Hematopoietic multipotent progenitor cell treated with erythropoietin and hydrocortisone succinate and interleukin-3 and kit ligand, for 4 days (in vitro differentiated cells): ENCODE measurements around the gene PUS10.
"Not testable (repeated sequence)": the region's sequence is repeated elsewhere in the genome, so short reads cannot be mapped to it uniquely, and the experiment has no call there.

Experiments used
- DNase-seq: peaks from one replicate; pipeline ENCODE4 v3.0.0-alpha.2; 2015

PUS10 gene

GRCh38 chr2:61017556-61018317, at the start of gene PUS10, which contains the start of gene PEX13:
Gene PUS10, minus strand, starts transcription at chr2:61018255. Its CDS starts 6,365 bp downstream, at chr2:61011890.
Gene PEX13, plus strand, starts transcription at chr2:61017720. Its CDS starts 40 bp downstream, at chr2:61017760.
- DNase-seq: peak; percentile 91

- DNase-seq: peak; percentile 96
Observed at GRCh38 chr2:61065714-61066709, 48.0 kb upstream of the PUS10 start, which contains the start of gene SANBR. Gene SANBR, plus strand, starts transcription at chr2:61065871. Its CDS starts 4,480 bp downstream, at chr2:61070351.

GRCh38 chr2:61059382-61059781, 41.3 kb upstream of the PUS10 start:
- no peak for DNase-seq

GRCh38 chr2:61057562-61057961, 39.5 kb upstream of the PUS10 start:
- no peak for DNase-seq

GRCh38 chr2:61055557-61055956, 37.5 kb upstream of the PUS10 start:
- peak; percentile 32 for DNase-seq

- no peak for DNase-seq
Observed at GRCh38 chr2:61045999-61046398, 27.9 kb upstream of the PUS10 start.

- no peak for DNase-seq
Observed at GRCh38 chr2:61045226-61045625, 27.2 kb upstream of the PUS10 start.

GRCh38 chr2:61044636-61045035, 26.6 kb upstream of the PUS10 start:
- DNase-seq: no peak

- no peak for DNase-seq
Observed at GRCh38 chr2:61042807-61043206, 24.8 kb upstream of the PUS10 start.

- not testable (repeated sequence) for DNase-seq
Observed at GRCh38 chr2:61036643-61037042, 18.6 kb upstream of the PUS10 start.

GRCh38 chr2:61034592-61034991, 16.5 kb upstream of the PUS10 start:
- not testable (repeated sequence) for DNase-seq

- DNase-seq: no peak
Observed at GRCh38 chr2:61029533-61029932, 11.5 kb upstream of the PUS10 start.

- no peak for DNase-seq
Observed at GRCh38 chr2:61023670-61024069, 5.6 kb upstream of the PUS10 start.

- no peak for DNase-seq
Observed at GRCh38 chr2:61021228-61021660, 3.2 kb upstream of the PUS10 start.

GRCh38 chr2:61018798-61019197, 743 bp upstream of the PUS10 start:
- no peak for DNase-seq

- no peak for DNase-seq
Observed at GRCh38 chr2:61018318-61018755, 282 bp upstream of the PUS10 start.

- peak; percentile 90 for DNase-seq
Observed at GRCh38 chr2:61017003-61017555, 976 bp downstream of the PUS10 start.

GRCh38 chr2:61016392-61017002, 1.6 kb downstream of the PUS10 start:
- DNase-seq: peak; percentile 10

- no peak for DNase-seq
Observed at GRCh38 chr2:61015976-61016375, 2.1 kb downstream of the PUS10 start.

- DNase-seq: no peak
Observed at GRCh38 chr2:61014763-61015162, 3.3 kb downstream of the PUS10 start.

- DNase-seq: no peak
Observed at GRCh38 chr2:61013382-61013781, 4.7 kb downstream of the PUS10 start.

GRCh38 chr2:61012303-61012702, 5.8 kb downstream of the PUS10 start:
- DNase-seq: not testable (repeated sequence)

GRCh38 chr2:61011678-61012077, 6.4 kb downstream of the PUS10 start:
- DNase-seq: no peak
